ENCODE results near the gene ZNF746.

The ZNF746 gene

DNA sequence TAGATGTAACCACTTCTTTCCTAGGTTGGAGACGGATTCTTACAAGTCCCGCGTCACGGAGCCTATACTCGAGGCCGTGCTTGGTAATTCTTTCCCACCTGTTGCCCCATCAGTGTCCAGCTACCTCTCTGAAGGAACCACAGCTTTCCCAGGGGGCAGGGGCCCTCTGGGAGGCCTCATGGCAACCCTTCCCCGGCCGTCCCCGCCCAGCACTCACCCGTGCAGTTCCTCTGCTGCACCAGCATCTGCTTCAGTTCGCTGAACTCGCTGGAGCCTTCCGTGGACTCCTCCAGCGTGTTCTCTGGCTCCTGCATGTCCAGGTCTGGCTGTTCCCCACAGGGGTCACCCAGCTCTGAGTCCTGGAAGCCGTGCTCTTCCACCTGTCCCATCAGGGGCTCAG, 61.3 kb downstream of the ZNF746 start:
- no peak for DNase-seq
- no peak overlapping the region for H3K14ac ChIP-seq (ENCODE audit: low read length in 2 of 2)
- no peak overlapping the region for H2BK5ac ChIP-seq (ENCODE audit: low read depth, low read length, poor library complexity, severe bottlenecking)
- no peak overlapping the region for H3K23ac ChIP-seq (ENCODE audit: low read length in 2 of 2)
- no peaks in the 10 kb centered on the region for H3K4me1 ChIP-seq (ENCODE audit: control insufficient read depth, insufficient read depth, low read depth, low read length)
- H3K4ac ChIP-seq (ENCODE audit: low read depth in 1 of 2, low read length in 2 of 2) = no peak overlapping the region
- H2AK5ac ChIP-seq (ENCODE audit: low read length, severe bottlenecking) = no peak overlapping the region
- no peak overlapping the region for H3K4me3 ChIP-seq (ENCODE audit: insufficient read depth in 1 of 2, low read depth in 1 of 2, low read length in 2 of 2)
- WGBS = 96% methylated on average over 15 of the region's 15 CpGs
- H3K27ac ChIP-seq (ENCODE audit: low read length, poor library complexity, severe bottlenecking) = no peak overlapping the region
- no peak overlapping the region for H2BK120ac ChIP-seq (ENCODE audit: low read depth, low read length)
- H3K36me3 ChIP-seq (ENCODE audit: control insufficient read depth in 1 of 2, insufficient read depth in 2 of 2, low read depth in 1 of 2, low read length in 2 of 2) = peaks cover 46 to 68% of the 10 kb centered on the region in 2 experiments
- no peak overlapping the region for H2AFZ ChIP-seq (ENCODE audit: low read depth, low read length)
- H3K9me3 ChIP-seq (ENCODE audit: control insufficient read depth, low read length) = no peaks in the 10 kb centered on the region
- H2BK15ac ChIP-seq (ENCODE audit: low read depth, poor library complexity, severe bottlenecking) = no peak overlapping the region
- no peak overlapping the region for H3K9ac ChIP-seq (ENCODE audit: low read length)
- no peak overlapping the region for H3K18ac ChIP-seq (ENCODE audit: low read depth in 1 of 2, low read length in 2 of 2)
- H4K91ac ChIP-seq (ENCODE audit: low read length) = no peak overlapping the region
- H3K27me3 ChIP-seq (ENCODE audit: control insufficient read depth in 1 of 2, insufficient read depth in 1 of 2, low read length in 2 of 2) = no peaks in the 10 kb centered on the region
- H3K79me1 ChIP-seq (replicated peaks; ENCODE audit: low read length, poor library complexity, severe bottlenecking) = peaks cover 31% of the 10 kb centered on the region
- H4K8ac ChIP-seq (ENCODE audit: low read length) = no peak overlapping the region
- H2BK12ac ChIP-seq (ENCODE audit: low read length in 2 of 2) = no peak overlapping the region
- no peak overlapping the region for H3K4me2 ChIP-seq (ENCODE audit: low read length, poor library complexity, severe bottlenecking)

DNA sequence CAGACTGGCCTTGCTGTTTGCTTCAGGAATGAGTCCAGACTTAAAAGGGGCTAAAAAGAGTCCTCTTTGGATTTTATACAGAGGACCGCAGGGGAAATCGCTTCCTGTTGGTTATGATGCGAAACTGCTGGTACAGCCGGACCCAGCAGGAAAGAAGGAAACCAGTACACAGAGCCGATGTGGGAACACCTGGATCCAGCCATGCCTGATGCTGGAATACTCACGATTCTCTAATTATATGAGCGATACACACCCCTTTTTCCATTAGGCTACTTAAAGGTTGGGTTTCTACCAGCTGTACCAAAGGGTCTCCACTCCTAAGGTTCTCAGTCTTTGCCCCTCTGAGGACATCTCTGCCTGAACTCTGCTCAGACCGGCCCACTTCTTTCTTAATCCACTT, 64.5 kb downstream of the ZNF746 start:
- Histone ChIP-seq H2BK15ac (ENCODE audit: low read depth, poor library complexity, severe bottlenecking) (no peak overlapping the region), H2AFZ (ENCODE audit: low read depth, low read length) (no peak overlapping the region), H2BK120ac (ENCODE audit: low read depth, low read length) (no peak overlapping the region), H2AK5ac (ENCODE audit: low read length, severe bottlenecking) (no peak overlapping the region), H3K23ac (ENCODE audit: low read length in 2 of 2) (no peak overlapping the region), H3K9me3 (ENCODE audit: control insufficient read depth, low read length) (no peaks in the 10 kb centered on the region), H3K4me1 (ENCODE audit: control insufficient read depth, insufficient read depth, low read depth, low read length) (no peaks in the 10 kb centered on the region), H3K36me3 (ENCODE audit: control insufficient read depth in 1 of 2, insufficient read depth in 2 of 2, low read depth in 1 of 2, low read length in 2 of 2) (peaks cover 53 to 67% of the 10 kb centered on the region in 2 experiments), H2BK5ac (ENCODE audit: low read depth, low read length, poor library complexity, severe bottlenecking) (no peak overlapping the region), H4K91ac (ENCODE audit: low read length) (no peak overlapping the region), H3K27me3 (ENCODE audit: control insufficient read depth in 1 of 2, insufficient read depth in 1 of 2, low read length in 2 of 2) (no peaks in the 10 kb centered on the region), H2BK12ac (ENCODE audit: low read length in 2 of 2) (no peak overlapping the region), H4K8ac (ENCODE audit: low read length) (no peak overlapping the region), H3K4me3 (ENCODE audit: insufficient read depth in 1 of 2, low read depth in 1 of 2, low read length in 2 of 2) (no peak overlapping the region), H3K9ac (ENCODE audit: low read length) (no peak overlapping the region), H3K14ac (ENCODE audit: low read length in 2 of 2) (no peak overlapping the region), H3K79me1 (replicated peaks; ENCODE audit: low read length, poor library complexity, severe bottlenecking) (peaks cover 29% of the 10 kb centered on the region), H3K4ac (ENCODE audit: low read depth in 1 of 2, low read length in 2 of 2) (no peak overlapping the region), H3K27ac (ENCODE audit: low read length, poor library complexity, severe bottlenecking) (no peak overlapping the region), H3K18ac (ENCODE audit: low read depth in 1 of 2, low read length in 2 of 2) (no peak overlapping the region), H3K4me2 (ENCODE audit: low read length, poor library complexity, severe bottlenecking) (no peak overlapping the region)
- DNase-seq = no peak
- 86% methylated on average over 8 of the region's 8 CpGs for WGBS

DNA sequence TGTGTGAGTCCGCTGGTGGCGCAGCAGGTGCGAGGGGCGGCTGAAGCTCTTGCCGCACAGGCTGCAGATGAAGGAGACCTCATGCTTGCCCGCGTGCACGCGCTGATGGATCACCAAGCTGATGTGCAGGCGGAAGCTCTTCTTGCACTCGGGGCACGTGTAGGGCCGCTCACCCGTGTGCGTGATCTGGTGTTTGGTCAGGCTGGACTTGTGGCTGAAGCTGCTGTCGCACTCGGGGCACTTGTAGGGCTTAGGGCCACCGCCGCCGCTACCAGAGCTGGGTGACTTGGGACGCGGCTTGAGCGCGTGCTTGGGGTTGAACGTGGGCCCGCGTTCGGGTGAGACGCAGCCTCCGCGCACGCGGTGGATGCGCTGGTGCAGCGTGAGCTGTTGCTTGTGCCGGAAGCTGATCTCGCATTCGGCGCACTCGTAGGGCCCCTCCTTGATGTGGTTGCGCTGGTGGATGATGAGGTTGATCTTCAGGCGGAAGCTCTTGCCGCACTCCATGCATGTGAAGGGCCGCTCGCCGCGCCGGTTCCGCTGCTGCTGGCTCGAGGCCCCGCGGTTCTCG, 65.4 kb downstream of the ZNF746 start:
- Histone ChIP-seq H2AK5ac (ENCODE audit: low read length, severe bottlenecking) (no peak overlapping the region), H2BK5ac (ENCODE audit: low read depth, low read length, poor library complexity, severe bottlenecking) (no peak overlapping the region), H3K4me1 (ENCODE audit: control insufficient read depth, insufficient read depth, low read depth, low read length) (no peaks in the 10 kb centered on the region), H3K36me3 (ENCODE audit: control insufficient read depth in 1 of 2, insufficient read depth in 2 of 2, low read depth in 1 of 2, low read length in 2 of 2) (peaks cover 52 to 65% of the 10 kb centered on the region in 2 experiments), H3K23ac (ENCODE audit: low read length in 2 of 2) (no peak overlapping the region), H4K91ac (ENCODE audit: low read length) (no peak overlapping the region), H2BK15ac (ENCODE audit: low read depth, poor library complexity, severe bottlenecking) (no peak overlapping the region), H4K8ac (ENCODE audit: low read length) (no peak overlapping the region), H2BK12ac (ENCODE audit: low read length in 2 of 2) (no peak overlapping the region), H2AFZ (ENCODE audit: low read depth, low read length) (no peak overlapping the region), H2BK120ac (ENCODE audit: low read depth, low read length) (no peak overlapping the region), H3K9me3 (ENCODE audit: control insufficient read depth, low read length) (no peaks in the 10 kb centered on the region), H3K4me2 (ENCODE audit: low read length, poor library complexity, severe bottlenecking) (no peak overlapping the region), H3K4me3 (ENCODE audit: insufficient read depth in 1 of 2, low read depth in 1 of 2, low read length in 2 of 2) (no peak overlapping the region), H3K79me1 (replicated peaks; ENCODE audit: low read length, poor library complexity, severe bottlenecking) (peaks cover 28% of the 10 kb centered on the region), H3K18ac (ENCODE audit: low read depth in 1 of 2, low read length in 2 of 2) (no peak overlapping the region), H3K27me3 (ENCODE audit: control insufficient read depth in 1 of 2, insufficient read depth in 1 of 2, low read length in 2 of 2) (no peaks in the 10 kb centered on the region), H3K27ac (ENCODE audit: low read length, poor library complexity, severe bottlenecking) (no peak overlapping the region), H3K9ac (ENCODE audit: low read length) (no peak overlapping the region), H3K4ac (ENCODE audit: low read depth in 1 of 2, low read length in 2 of 2) (no peak overlapping the region), H3K14ac (ENCODE audit: low read length in 2 of 2) (no peak overlapping the region)
- DNase-seq = no peak
- 97% methylated on average over 53 of the region's 53 CpGs for WGBS

DNA sequence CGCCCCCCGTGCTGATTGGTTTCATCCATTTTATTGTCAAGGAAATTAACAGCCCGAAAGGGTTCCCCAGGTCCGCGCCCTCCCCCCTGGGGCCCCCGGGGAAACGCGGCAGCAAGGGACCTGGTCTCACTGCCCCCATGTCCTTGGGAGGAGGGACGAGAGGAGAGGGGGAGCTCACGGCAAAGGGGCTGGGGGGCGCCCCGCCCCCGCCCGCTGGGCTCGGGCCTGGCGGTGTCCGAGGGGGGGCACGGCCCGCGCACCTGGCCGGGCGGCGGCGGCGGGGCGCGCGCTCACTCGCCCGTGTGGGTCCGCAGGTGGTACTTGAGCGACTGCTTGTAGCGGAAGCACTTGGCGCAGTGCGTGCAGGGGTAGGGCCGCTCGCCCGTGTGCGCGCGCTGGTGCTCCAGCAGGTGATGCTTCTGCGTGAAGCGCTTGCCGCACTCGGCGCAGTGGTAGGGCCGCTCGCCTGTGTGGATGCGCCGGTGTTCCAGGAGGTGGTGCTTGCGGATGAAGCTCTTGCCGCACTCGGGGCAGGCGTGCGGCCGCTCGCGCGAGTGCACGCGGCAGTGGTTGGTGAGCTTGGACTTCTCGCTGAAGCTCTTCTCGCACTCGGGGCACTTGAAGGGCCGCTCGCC, 66.0 kb downstream of the ZNF746 start:
- Histone ChIP-seq H4K8ac (ENCODE audit: low read length) (no peak overlapping the region), H2BK12ac (ENCODE audit: low read length in 2 of 2) (no peak overlapping the region), H4K91ac (ENCODE audit: low read length) (no peak overlapping the region), H2BK15ac (ENCODE audit: low read depth, poor library complexity, severe bottlenecking) (no peak overlapping the region), H3K9ac (ENCODE audit: low read length) (no peak overlapping the region), H3K9me3 (ENCODE audit: control insufficient read depth, low read length) (no peaks in the 10 kb centered on the region), H3K4me3 (ENCODE audit: insufficient read depth in 1 of 2, low read depth in 1 of 2, low read length in 2 of 2) (no peak overlapping the region), H2AK5ac (ENCODE audit: low read length, severe bottlenecking) (no peak overlapping the region), H3K23ac (ENCODE audit: low read length in 2 of 2) (no peak overlapping the region), H3K4ac (ENCODE audit: low read depth in 1 of 2, low read length in 2 of 2) (no peak overlapping the region), H3K79me1 (replicated peaks; ENCODE audit: low read length, poor library complexity, severe bottlenecking) (peaks cover 25% of the 10 kb centered on the region), H3K36me3 (ENCODE audit: control insufficient read depth in 1 of 2, insufficient read depth in 2 of 2, low read depth in 1 of 2, low read length in 2 of 2) (peaks cover 48 to 61% of the 10 kb centered on the region in 2 experiments), H3K4me2 (ENCODE audit: low read length, poor library complexity, severe bottlenecking) (no peak overlapping the region), H3K27me3 (ENCODE audit: control insufficient read depth in 1 of 2, insufficient read depth in 1 of 2, low read length in 2 of 2) (no peaks in the 10 kb centered on the region), H2BK120ac (ENCODE audit: low read depth, low read length) (no peak overlapping the region), H3K14ac (ENCODE audit: low read length in 2 of 2) (no peak overlapping the region), H2BK5ac (ENCODE audit: low read depth, low read length, poor library complexity, severe bottlenecking) (no peak overlapping the region), H2AFZ (ENCODE audit: low read depth, low read length) (no peak overlapping the region), H3K27ac (ENCODE audit: low read length, poor library complexity, severe bottlenecking) (no peak overlapping the region), H3K4me1 (ENCODE audit: control insufficient read depth, insufficient read depth, low read depth, low read length) (no peaks in the 10 kb centered on the region), H3K18ac (ENCODE audit: low read depth in 1 of 2, low read length in 2 of 2) (no peak overlapping the region)
- no peak for DNase-seq
- 98% methylated on average over 61 of the region's 66 CpGs for WGBS

Measured in mesenchymal stem cell (in vitro differentiated cells and primary cell).